CD4-positive, alpha-beta T cell treated with Interleukin-12 subunit alpha and Interleukin-12 subunit beta, for 1 hour (primary cell): Measurements from ENCODE around the gene DNAH5.
"Not testable (repeated sequence)": the region's sequence is repeated elsewhere in the genome, so short reads cannot be mapped to it uniquely, and the experiment has no call there.

Experiments
- DNase-seq: peaks from one replicate; pipeline ENCODE4 v3.0.0-alpha.2; 2020

DNAH5 gene

GRCh38 chr5:13816126-13816525 lies 128.4 kb downstream of the DNAH5 start:
- DNase-seq = no peak

GRCh38 chr5:13814301-13814700 lies 130.2 kb downstream of the DNAH5 start:
- DNase-seq = no peak

- no peak for DNase-seq
These were observed 134.6 kb downstream of the DNAH5 start for GRCh38 chr5:13809921-13810320.

GRCh38 chr5:13804336-13804735 lies 140.2 kb downstream of the DNAH5 start:
- DNase-seq = no peak

- DNase-seq = not testable (repeated sequence)
These were observed 145.9 kb downstream of the DNAH5 start for GRCh38 chr5:13798569-13798968.

- no peak for DNase-seq
These were observed 158.6 kb downstream of the DNAH5 start for GRCh38 chr5:13785781-13786415.

- DNase-seq = no peak
These were observed 160.8 kb downstream of the DNAH5 start for GRCh38 chr5:13783726-13784125.

GRCh38 chr5:13780081-13780480 lies 164.4 kb downstream of the DNAH5 start:
- no peak for DNase-seq

- DNase-seq = no peak
These were observed 170.8 kb downstream of the DNAH5 start for GRCh38 chr5:13773649-13774048.

- no peak for DNase-seq
These were observed 173.4 kb downstream of the DNAH5 start for GRCh38 chr5:13771011-13771571.

- no peak for DNase-seq
These were observed 178.3 kb downstream of the DNAH5 start for GRCh38 chr5:13766236-13766635.

- no peak for DNase-seq
These were observed 180.8 kb downstream of the DNAH5 start for GRCh38 chr5:13763719-13764118.

GRCh38 chr5:13749766-13750165 lies 194.7 kb downstream of the DNAH5 start:
- DNase-seq = no peak

GRCh38 chr5:13746026-13746425 lies 198.5 kb downstream of the DNAH5 start:
- DNase-seq = no peak

GRCh38 chr5:13745508-13745907 lies 199.0 kb downstream of the DNAH5 start:
- DNase-seq = no peak

- DNase-seq = no peak
These were observed 204.0 kb downstream of the DNAH5 start for GRCh38 chr5:13740471-13740870.

GRCh38 chr5:13739479-13739878 lies 205.0 kb downstream of the DNAH5 start:
- DNase-seq = no peak

- DNase-seq = no peak
These were observed 208.8 kb downstream of the DNAH5 start for GRCh38 chr5:13735691-13736090.

- no peak for DNase-seq
These were observed 213.3 kb downstream of the DNAH5 start for GRCh38 chr5:13731121-13731628.

GRCh38 chr5:13708906-13709305 lies 235.6 kb downstream of the DNAH5 start:
- DNase-seq = no peak

GRCh38 chr5:13708432-13708831 lies 236.1 kb downstream of the DNAH5 start:
- DNase-seq = no peak

- no peak for DNase-seq
These were observed 240.1 kb downstream of the DNAH5 start for GRCh38 chr5:13704396-13704795.

GRCh38 chr5:13700626-13701025 lies 243.9 kb downstream of the DNAH5 start:
- no peak for DNase-seq

GRCh38 chr5:13698885-13699284 lies 245.6 kb downstream of the DNAH5 start:
- DNase-seq = no peak
